Left forelimb (tissue), 1 donor: ENCODE measurements around the gene FAM209A.
"Not testable (repeated sequence)": the region's sequence is repeated elsewhere in the genome, so short reads cannot be mapped to it uniquely, and the experiment has no call there.

ENCODE experiments used
- DNase-seq: peaks from one replicate; pipeline ENCODE4 v3.0.0-alpha.2; 2018; ENCODE audit warnings: low spot score

FAM209A gene

DNA sequence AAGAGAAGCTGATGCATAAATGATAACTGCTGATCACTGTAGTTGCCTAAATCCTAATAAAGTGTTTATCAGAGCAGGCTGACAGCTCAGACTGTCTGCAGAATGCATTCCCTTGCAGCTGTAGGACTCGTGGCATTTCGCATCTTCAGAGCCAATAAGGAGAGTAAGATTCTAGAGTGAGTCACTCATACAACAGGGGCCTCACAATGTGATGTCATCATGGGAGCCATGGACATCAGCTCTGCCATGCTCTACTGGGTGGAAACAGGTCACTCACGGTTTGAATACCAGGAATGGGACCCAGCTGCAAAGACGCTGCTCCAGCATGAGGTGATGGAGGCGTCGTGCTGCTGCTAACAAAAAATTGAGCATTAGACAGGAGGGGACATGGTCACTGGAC lies 15.9 kb downstream of the FAM209A start:
- no peak for DNase-seq

GRCh38 chr20:56542489-56543030 lies 18.0 kb downstream of the FAM209A start:
- DNase-seq, result no peak

DNA sequence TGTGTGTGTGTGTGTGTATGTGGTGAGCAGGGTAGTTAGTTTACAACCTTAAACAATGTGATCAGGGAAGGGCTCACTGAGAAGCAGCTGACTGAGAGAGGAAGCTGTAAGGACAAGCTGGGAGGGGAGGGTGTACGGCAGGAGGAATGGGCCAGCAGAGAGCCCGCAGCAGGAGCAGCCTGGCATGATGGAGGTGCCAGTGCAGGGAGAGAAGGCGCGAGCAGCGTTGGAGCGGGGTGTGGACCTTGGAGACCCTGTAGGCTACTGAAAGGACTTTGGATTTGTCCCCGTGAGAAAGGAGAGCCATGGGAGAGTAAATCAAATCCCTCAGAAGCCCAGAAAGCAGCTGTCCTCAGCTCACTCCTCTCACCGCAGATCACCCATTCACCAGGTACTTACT lies 27.0 kb downstream of the FAM209A start:
- DNase-seq, result no peak

- no peak for DNase-seq
Observed at GRCh38 chr20:56552911-56553629, 28.5 kb downstream of the FAM209A start.

DNA sequence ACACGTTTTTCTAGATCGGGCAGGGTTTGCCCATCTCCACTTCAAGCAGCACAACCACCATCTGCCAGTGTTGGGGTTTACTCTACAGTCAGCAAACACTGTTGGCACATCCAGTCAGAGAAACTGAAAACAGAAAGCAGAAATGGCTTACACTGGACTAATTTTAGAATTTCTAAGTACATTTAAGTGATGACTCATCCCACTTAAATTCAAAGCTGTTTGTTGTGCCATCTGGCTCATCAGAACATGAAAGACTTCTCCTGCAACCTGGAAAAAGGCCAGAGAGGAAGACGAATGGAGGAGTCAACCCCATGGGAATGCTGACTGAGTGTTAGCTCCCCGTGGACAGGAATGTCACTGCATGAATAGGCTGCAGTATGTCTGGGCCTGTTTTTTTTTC lies 30.3 kb downstream of the FAM209A start:
- no peak for DNase-seq

DNA sequence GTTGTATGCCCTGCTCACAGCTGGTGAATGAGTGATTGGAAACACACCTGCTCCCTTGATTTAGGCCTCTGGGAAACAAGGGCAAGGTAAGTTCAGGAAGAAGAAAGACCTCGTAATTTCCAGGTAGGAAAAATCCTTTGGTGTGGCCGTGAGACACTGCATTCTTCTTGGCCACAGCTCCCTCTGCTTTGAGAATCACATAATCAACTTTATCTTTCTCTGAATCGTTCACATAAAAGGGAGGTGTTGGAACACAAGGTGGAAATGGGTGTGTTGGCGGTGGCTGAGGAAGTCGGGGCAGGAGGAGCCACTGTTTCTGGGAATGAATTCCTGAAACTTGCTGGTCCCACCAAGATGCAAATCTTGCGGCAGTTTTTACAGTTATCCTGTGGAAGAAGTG lies 34.4 kb downstream of the FAM209A start:
- no peak for DNase-seq

DNA sequence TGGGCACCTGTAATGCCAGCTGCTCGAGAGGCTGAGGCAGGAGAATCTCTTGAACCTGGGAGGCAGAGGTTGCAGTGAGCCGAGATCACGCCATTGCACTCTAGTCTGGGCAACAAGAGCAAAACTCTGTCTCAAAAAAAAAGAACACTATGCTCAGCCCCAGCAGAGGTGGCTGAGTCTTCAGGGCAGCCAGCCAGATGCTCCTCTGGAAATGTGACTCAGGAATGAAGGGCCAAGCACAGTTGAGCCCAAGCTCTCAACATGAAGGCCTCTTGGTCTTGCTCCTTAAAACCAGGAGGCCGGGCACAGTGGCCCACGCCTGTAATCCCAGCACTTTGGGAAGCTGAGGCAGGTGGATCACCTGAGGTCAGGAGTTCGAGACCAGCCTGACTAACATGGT lies 40.0 kb downstream of the FAM209A start:
- DNase-seq, result not testable (repeated sequence)

DNA sequence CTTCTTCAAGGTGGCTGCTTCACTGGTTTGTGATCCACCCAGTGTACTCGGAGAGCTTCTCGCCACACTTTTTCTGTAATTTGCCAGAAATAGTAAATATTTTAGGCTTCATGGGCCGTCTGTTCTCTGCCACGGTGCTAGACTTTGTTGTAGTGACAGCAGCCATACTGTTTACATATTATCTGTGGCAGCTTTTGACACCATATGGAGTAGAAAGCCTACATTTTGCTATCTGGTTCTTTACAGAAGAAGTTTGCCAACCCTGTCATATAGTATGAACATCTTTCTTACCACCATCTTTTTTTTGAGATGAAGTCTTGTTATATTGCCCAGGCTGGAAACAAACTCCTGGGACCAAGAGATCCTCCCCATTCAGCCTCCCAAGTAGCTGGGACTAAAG lies 41.0 kb downstream of the FAM209A start:
- DNase-seq, result no peak

DNA sequence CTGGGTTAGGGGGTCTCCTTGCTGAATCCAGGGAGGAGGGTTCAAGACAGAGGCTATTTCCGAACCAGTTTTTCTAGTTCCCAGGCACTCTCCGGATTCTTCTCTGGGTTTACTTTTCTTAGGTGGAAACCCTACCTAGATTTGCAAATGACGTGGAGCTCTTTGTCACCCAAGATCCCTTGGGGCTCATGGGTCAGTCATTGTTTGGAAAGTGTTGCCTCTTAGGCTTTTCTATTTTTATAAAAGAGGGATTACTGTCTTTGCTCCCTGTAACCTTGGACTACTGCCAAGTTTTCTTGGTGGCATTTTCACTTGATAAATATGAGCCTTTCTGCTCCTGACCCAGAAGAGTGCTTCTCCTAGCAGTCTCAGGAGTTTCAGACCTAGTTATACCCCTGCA lies 42.1 kb downstream of the FAM209A start:
- no peak for DNase-seq

GRCh38 chr20:56570832-56571231 lies 46.3 kb downstream of the FAM209A start:
- no peak for DNase-seq

DNA sequence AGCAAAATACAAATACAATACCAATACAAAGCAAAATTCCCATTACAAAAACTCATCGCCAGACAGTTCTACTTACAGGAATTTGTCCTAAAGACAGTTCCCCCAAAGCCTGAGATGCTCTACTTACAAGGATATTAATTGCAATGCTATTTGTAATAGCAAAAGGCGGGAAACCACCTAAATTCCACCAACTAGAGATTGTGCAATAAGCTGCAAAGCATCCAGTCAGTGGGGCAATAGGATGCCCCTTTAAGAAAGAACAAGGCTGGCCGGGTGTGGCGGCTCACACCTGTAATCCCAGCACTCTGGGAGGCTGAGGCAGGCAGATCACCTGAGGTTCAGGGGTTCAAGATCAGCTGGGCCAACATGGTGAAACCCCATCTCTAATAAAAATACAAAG lies 47.6 kb downstream of the FAM209A start:
- DNase-seq, result no peak

- DNase-seq, result no peak
Observed at GRCh38 chr20:56573986-56574385, 49.4 kb downstream of the FAM209A start.

DNA sequence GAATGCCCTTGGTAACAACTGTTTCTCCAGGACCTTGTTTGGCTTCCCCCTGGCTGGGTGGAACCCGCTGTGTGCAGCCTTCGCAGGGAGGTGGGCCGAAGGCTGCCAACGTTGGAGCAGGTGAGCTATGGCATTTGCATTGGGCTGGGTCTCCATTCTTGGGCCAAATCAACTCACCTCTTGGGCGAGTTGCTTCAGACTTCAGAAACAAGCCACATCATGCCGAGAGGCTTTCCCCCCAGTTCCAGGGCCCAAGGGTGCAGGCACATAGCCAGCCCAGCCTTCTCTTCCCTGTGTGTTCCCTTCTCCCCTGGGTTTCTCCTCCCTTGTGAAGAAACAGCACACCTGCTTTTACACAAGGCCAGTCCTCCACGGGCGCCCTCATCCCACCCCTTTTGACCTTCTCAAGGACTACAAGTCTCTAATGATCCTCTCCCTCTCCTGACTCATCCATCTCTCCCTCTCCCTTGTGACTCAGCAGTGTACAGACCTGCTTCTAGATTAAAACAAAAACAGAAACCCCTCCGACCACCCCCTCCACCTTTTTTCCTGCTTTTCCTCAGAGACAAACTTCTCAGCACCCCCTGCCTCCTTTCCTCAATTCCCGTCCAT lies 50.1 kb downstream of the FAM209A start:
- DNase-seq, result no peak

- DNase-seq, result no peak
Observed at GRCh38 chr20:56575157-56575556, 50.6 kb downstream of the FAM209A start.
